GM18951 (cell line): ENCODE measurements around the gene CALD1.

Source experiments
- POLR2A ChIP-seq: IDR thresholded peaks from 4 replicates; pipeline ENCODE4 v1.6.1; 2011; ENCODE audit warnings: mild to moderate bottlenecking; ENCODE audit not compliant: insufficient read length, insufficient read depth; ENCODE audit errors: extremely low read depth
- in situ Hi-C: fragments of 300-500 bp; cut with MboI; formaldehyde crosslinking; loops from one replicate; pipeline ENCODE4 v1.12.0; 2022; ENCODE audit warnings: low sequenced_read_pairs, mixed read lengths, inconsistent platforms; ENCODE audit not compliant: unreplicated experiment

CALD1 gene

GRCh38 chr7:134778941-134779740 is at the start of gene CALD1:
TSS of gene CALD1 (plus strand) at chr7:134779634. CDS start at chr7:134867734, 88,100 bp downstream.
- no peak for TF ChIP-seq POLR2A
- in situ Hi-C loops = no loop called here

- in situ Hi-C loops = no loop called here
- TF ChIP-seq POLR2A = no peak
These were observed 49.5 kb upstream of the CALD1 start for GRCh38 chr7:134729895-134730294.

- no peak for TF ChIP-seq POLR2A
- in situ Hi-C loops = no loop called here
These were observed 49.0 kb upstream of the CALD1 start for GRCh38 chr7:134730411-134730829.

- in situ Hi-C loops = no loop called here
- no peak for TF ChIP-seq POLR2A
These were observed 47.8 kb upstream of the CALD1 start for GRCh38 chr7:134731616-134732015.

- TF ChIP-seq POLR2A = no peak
- in situ Hi-C loops = no loop called here
These were observed 46.7 kb upstream of the CALD1 start for GRCh38 chr7:134732728-134733127.

GRCh38 chr7:134736381-134736780 is 43.1 kb upstream of the CALD1 start:
- no peak for TF ChIP-seq POLR2A
- in situ Hi-C loops = no loop called here

- no peak for TF ChIP-seq POLR2A
- in situ Hi-C loops = no loop called here
These were observed 41.7 kb upstream of the CALD1 start for GRCh38 chr7:134737566-134738345.

- no peak for TF ChIP-seq POLR2A
- in situ Hi-C loops = no loop called here
These were observed 40.1 kb upstream of the CALD1 start for GRCh38 chr7:134739362-134739761.

- TF ChIP-seq POLR2A = no peak
- in situ Hi-C loops = no loop called here
These were observed 39.1 kb upstream of the CALD1 start for GRCh38 chr7:134740376-134740775.

GRCh38 chr7:134741907-134742635 is 37.4 kb upstream of the CALD1 start:
- in situ Hi-C loops = no loop called here
- TF ChIP-seq POLR2A = no peak

GRCh38 chr7:134742688-134743350 is 36.6 kb upstream of the CALD1 start:
- in situ Hi-C loops = no loop called here
- TF ChIP-seq POLR2A = no peak

GRCh38 chr7:134744569-134744968 is 34.9 kb upstream of the CALD1 start:
- in situ Hi-C loops = no loop called here
- TF ChIP-seq POLR2A = no peak

GRCh38 chr7:134747326-134747725 is 32.1 kb upstream of the CALD1 start:
- in situ Hi-C loops = no loop called here
- TF ChIP-seq POLR2A = no peak
